ENCODE data around the gene RALA.
A peak's percentile ranks its signal among the peaks of the same experiment; 100 is the strongest.

The RALA gene

GRCh38 chr7:39623047-39623731, at the start of gene RALA:
Gene RALA (plus strand): TSS chr7:39623572. CDS start chr7:39686668, 63,096 bp downstream.
- H3K4me3 Mint-ChIP-seq: peak within 1 kb of the TSS; percentile 94
- peaks cover 34% of the 10 kb centered on the region for H3K4me1 Mint-ChIP-seq (ENCODE audit: low read depth)
- DNase-seq (ENCODE audit: low spot score): peak; percentile 89
- peaks cover 2% of the 10 kb centered on the region for H3K27me3 Mint-ChIP-seq (ENCODE audit: low read depth)
- no peaks in the 10 kb centered on the region for H3K9me3 Mint-ChIP-seq
- peaks cover 10% of the 10 kb centered on the region for H3K36me3 Mint-ChIP-seq (ENCODE audit: low read depth)
- H3K27ac Mint-ChIP-seq: peak within 1 kb of the TSS; percentile 94

- Mint-ChIP-seq H3K36me3 (ENCODE audit: low read depth) (peaks cover 9% of the 10 kb centered on the region), H3K4me1 (ENCODE audit: low read depth) (peaks cover 16% of the 10 kb centered on the region), H3K27ac (no peak overlapping the region), H3K27me3 (ENCODE audit: low read depth) (no peaks in the 10 kb centered on the region), H3K9me3 (no peaks in the 10 kb centered on the region), H3K4me3 (peak overlapping the region; percentile 8)
- no peak for DNase-seq (ENCODE audit: low spot score)
Observed at GRCh38 chr7:39574673-39575349, 48.6 kb upstream of the RALA start.

- H3K27ac Mint-ChIP-seq: no peak overlapping the region
- H3K27me3 Mint-ChIP-seq (ENCODE audit: low read depth): no peaks in the 10 kb centered on the region
- H3K4me1 Mint-ChIP-seq (ENCODE audit: low read depth): peaks cover 25% of the 10 kb centered on the region
- H3K36me3 Mint-ChIP-seq (ENCODE audit: low read depth): peaks cover 5% of the 10 kb centered on the region
- H3K4me3 Mint-ChIP-seq: no peak overlapping the region
- no peaks in the 10 kb centered on the region for H3K9me3 Mint-ChIP-seq
- no peak for DNase-seq (ENCODE audit: low spot score)
Observed at GRCh38 chr7:39577229-39577874, 46.0 kb upstream of the RALA start.

GRCh38 chr7:39580149-39580874, 43.1 kb upstream of the RALA start:
- no peaks in the 10 kb centered on the region for H3K27me3 Mint-ChIP-seq (ENCODE audit: low read depth)
- H3K27ac Mint-ChIP-seq: no peak overlapping the region
- H3K9me3 Mint-ChIP-seq: no peaks in the 10 kb centered on the region
- no peaks in the 10 kb centered on the region for H3K36me3 Mint-ChIP-seq (ENCODE audit: low read depth)
- H3K4me3 Mint-ChIP-seq: no peak overlapping the region
- DNase-seq (ENCODE audit: low spot score): peak; percentile 66
- H3K4me1 Mint-ChIP-seq (ENCODE audit: low read depth): peaks cover 11% of the 10 kb centered on the region

GRCh38 chr7:39582536-39582935, 40.8 kb upstream of the RALA start:
- H3K27ac Mint-ChIP-seq: no peak overlapping the region
- peaks cover 10% of the 10 kb centered on the region for H3K4me1 Mint-ChIP-seq (ENCODE audit: low read depth)
- H3K36me3 Mint-ChIP-seq (ENCODE audit: low read depth): no peaks in the 10 kb centered on the region
- no peaks in the 10 kb centered on the region for H3K9me3 Mint-ChIP-seq
- no peaks in the 10 kb centered on the region for H3K27me3 Mint-ChIP-seq (ENCODE audit: low read depth)
- no peak for DNase-seq (ENCODE audit: low spot score)
- no peak overlapping the region for H3K4me3 Mint-ChIP-seq

- Mint-ChIP-seq H3K36me3 (ENCODE audit: low read depth) (no peaks in the 10 kb centered on the region), H3K9me3 (no peaks in the 10 kb centered on the region), H3K4me3 (no peak overlapping the region)
Observed at GRCh38 chr7:39583539-39583938, 39.8 kb upstream of the RALA start.

GRCh38 chr7:39587393-39587792, 36.0 kb upstream of the RALA start:
- DNase-seq (ENCODE audit: low spot score): no peak
- H3K4me3 Mint-ChIP-seq: no peak overlapping the region

More at GRCh38 chr7:39583539-39583938, 39.8 kb upstream of the RALA start:
- Mint-ChIP-seq H3K4me1 (ENCODE audit: low read depth) (peaks cover 13% of the 10 kb centered on the region), H3K27me3 (ENCODE audit: low read depth) (no peaks in the 10 kb centered on the region), H3K27ac (no peak overlapping the region)
- no peak for DNase-seq (ENCODE audit: low spot score)

GRCh38 chr7:39588416-39588815, 35.0 kb upstream of the RALA start:
- no peaks in the 10 kb centered on the region for H3K36me3 Mint-ChIP-seq (ENCODE audit: low read depth)
- DNase-seq (ENCODE audit: low spot score): no peak
- H3K27me3 Mint-ChIP-seq (ENCODE audit: low read depth): peaks cover 4% of the 10 kb centered on the region
- no peaks in the 10 kb centered on the region for H3K9me3 Mint-ChIP-seq
- H3K27ac Mint-ChIP-seq: no peak overlapping the region
- H3K4me3 Mint-ChIP-seq: no peak overlapping the region
- peaks cover 35% of the 10 kb centered on the region for H3K4me1 Mint-ChIP-seq (ENCODE audit: low read depth)

More at GRCh38 chr7:39587393-39587792, 36.0 kb upstream of the RALA start:
- Mint-ChIP-seq H3K36me3 (ENCODE audit: low read depth) (no peaks in the 10 kb centered on the region), H3K4me1 (ENCODE audit: low read depth) (peaks cover 31% of the 10 kb centered on the region), H3K27me3 (ENCODE audit: low read depth) (peaks cover 4% of the 10 kb centered on the region), H3K9me3 (no peaks in the 10 kb centered on the region), H3K27ac (no peak overlapping the region)

GRCh38 chr7:39589323-39590111, 33.9 kb upstream of the RALA start:
- Mint-ChIP-seq H3K4me1 (ENCODE audit: low read depth) (peaks cover 37% of the 10 kb centered on the region), H3K27ac (peak overlapping the region; percentile 62), H3K4me3 (peak overlapping the region; percentile 68), H3K9me3 (peaks cover 3% of the 10 kb centered on the region), H3K36me3 (ENCODE audit: low read depth) (no peaks in the 10 kb centered on the region), H3K27me3 (ENCODE audit: low read depth) (peaks cover 4% of the 10 kb centered on the region)
- DNase-seq (ENCODE audit: low spot score): peak; percentile 87

- peaks cover 36% of the 10 kb centered on the region for H3K4me1 Mint-ChIP-seq (ENCODE audit: low read depth)
- DNase-seq (ENCODE audit: low spot score): no peak
- H3K27ac Mint-ChIP-seq: peak overlapping the region; percentile 29
- no peaks in the 10 kb centered on the region for H3K36me3 Mint-ChIP-seq (ENCODE audit: low read depth)
- H3K9me3 Mint-ChIP-seq: peaks cover 3% of the 10 kb centered on the region
- H3K4me3 Mint-ChIP-seq: peak overlapping the region; percentile 33
- H3K27me3 Mint-ChIP-seq (ENCODE audit: low read depth): peaks cover 4% of the 10 kb centered on the region
Observed at GRCh38 chr7:39592586-39592985, 30.8 kb upstream of the RALA start.

GRCh38 chr7:39594988-39595620, 28.3 kb upstream of the RALA start:
- DNase-seq (ENCODE audit: low spot score): no peak
- H3K4me1 Mint-ChIP-seq (ENCODE audit: low read depth): peaks cover 24% of the 10 kb centered on the region
- no peak overlapping the region for H3K27ac Mint-ChIP-seq
- peaks cover 4% of the 10 kb centered on the region for H3K27me3 Mint-ChIP-seq (ENCODE audit: low read depth)
- no peaks in the 10 kb centered on the region for H3K36me3 Mint-ChIP-seq (ENCODE audit: low read depth)
- peaks cover 3% of the 10 kb centered on the region for H3K9me3 Mint-ChIP-seq
- no peak overlapping the region for H3K4me3 Mint-ChIP-seq

GRCh38 chr7:39602351-39602750, 21.0 kb upstream of the RALA start:
- Mint-ChIP-seq H3K27ac (no peak overlapping the region), H3K4me3 (no peak overlapping the region), H3K27me3 (ENCODE audit: low read depth) (peaks cover 9% of the 10 kb centered on the region), H3K9me3 (no peaks in the 10 kb centered on the region), H3K36me3 (ENCODE audit: low read depth) (no peaks in the 10 kb centered on the region), H3K4me1 (ENCODE audit: low read depth) (peaks cover 29% of the 10 kb centered on the region)
- no peak for DNase-seq (ENCODE audit: low spot score)

GRCh38 chr7:39603924-39604323, 19.4 kb upstream of the RALA start:
- H3K4me1 Mint-ChIP-seq (ENCODE audit: low read depth): peaks cover 39% of the 10 kb centered on the region
- no peak overlapping the region for H3K4me3 Mint-ChIP-seq
- H3K9me3 Mint-ChIP-seq: no peaks in the 10 kb centered on the region
- H3K27ac Mint-ChIP-seq: no peak overlapping the region
- peaks cover under 1% of the 10 kb centered on the region for H3K36me3 Mint-ChIP-seq (ENCODE audit: low read depth)
- H3K27me3 Mint-ChIP-seq (ENCODE audit: low read depth): peaks cover 18% of the 10 kb centered on the region
- no peak for DNase-seq (ENCODE audit: low spot score)
